ENCODE measurements around the gene DPYSL3.

Gene DPYSL3

GRCh38 chr5:147517383-147517782 is 7.5 kb upstream of the DPYSL3 start:
- DNase-seq: no peak
- Histone ChIP-seq H3F3A (ENCODE audit: insufficient read depth, low read length) (no peaks in the 10 kb centered on the region), H3K27ac (ENCODE audit: low read length) (no peak overlapping the region), H3K79me2 (ENCODE audit: low read length) (no peaks in the 10 kb centered on the region), H3K27me3 (replicated peaks; ENCODE audit: insufficient read depth, low read length) (no peaks in the 10 kb centered on the region), H3K9me3 (replicated peaks; ENCODE audit: insufficient read depth, low read length) (no peaks in the 10 kb centered on the region), H3K4me3 (ENCODE audit: low read length) (no peak overlapping the region), H2AFZ (ENCODE audit: low read length) (no peak overlapping the region), H3K9me2 (replicated peaks; ENCODE audit: insufficient read depth, low read length) (no peaks in the 10 kb centered on the region), H3K4me2 (ENCODE audit: low read depth, low read length) (no peak overlapping the region), H3K4me1 (ENCODE audit: low read length) (no peaks in the 10 kb centered on the region), H3K36me3 (replicated peaks; ENCODE audit: insufficient read depth, low read length) (no peaks in the 10 kb centered on the region), H3K9ac (ENCODE audit: low read length) (no peak overlapping the region), H4K20me1 (ENCODE audit: insufficient read depth, low read length) (no peaks in the 10 kb centered on the region)
- TF ChIP-seq EZH2phosphoT487 (IDR thresholded peaks at IDR 0.05; ENCODE audit: low read length): no peak
- no peak for TF ChIP-seq CTCF (IDR thresholded peaks at IDR 0.05; ENCODE audit: low read length)
- TF ChIP-seq EZH2 (optimal IDR thresholded peaks at IDR 0.05; ENCODE audit: low read depth, low read length): no peak

GRCh38 chr5:147515269-147515668 is 5.4 kb upstream of the DPYSL3 start:
- Histone ChIP-seq H3K9me2 (replicated peaks; ENCODE audit: insufficient read depth, low read length) (no peaks in the 10 kb centered on the region), H3K9ac (ENCODE audit: low read length) (no peak overlapping the region), H3F3A (ENCODE audit: insufficient read depth, low read length) (no peaks in the 10 kb centered on the region), H3K4me1 (ENCODE audit: low read length) (no peaks in the 10 kb centered on the region), H2AFZ (ENCODE audit: low read length) (no peak overlapping the region), H4K20me1 (ENCODE audit: insufficient read depth, low read length) (no peaks in the 10 kb centered on the region), H3K4me2 (ENCODE audit: low read depth, low read length) (no peak overlapping the region), H3K27ac (ENCODE audit: low read length) (no peak overlapping the region), H3K9me3 (replicated peaks; ENCODE audit: insufficient read depth, low read length) (no peaks in the 10 kb centered on the region), H3K27me3 (replicated peaks; ENCODE audit: insufficient read depth, low read length) (no peaks in the 10 kb centered on the region), H3K4me3 (ENCODE audit: low read length) (no peak overlapping the region), H3K79me2 (ENCODE audit: low read length) (no peaks in the 10 kb centered on the region), H3K36me3 (replicated peaks; ENCODE audit: insufficient read depth, low read length) (no peaks in the 10 kb centered on the region)
- TF ChIP-seq CTCF (IDR thresholded peaks at IDR 0.05; ENCODE audit: low read length): no peak
- no peak for TF ChIP-seq EZH2 (optimal IDR thresholded peaks at IDR 0.05; ENCODE audit: low read depth, low read length)
- TF ChIP-seq EZH2phosphoT487 (IDR thresholded peaks at IDR 0.05; ENCODE audit: low read length): no peak
- DNase-seq: no peak

GRCh38 chr5:147512659-147513379 is 3.0 kb upstream of the DPYSL3 start:
- Histone ChIP-seq H3K36me3 (replicated peaks; ENCODE audit: insufficient read depth, low read length) (no peaks in the 10 kb centered on the region), H3K9me2 (replicated peaks; ENCODE audit: insufficient read depth, low read length) (no peaks in the 10 kb centered on the region), H3K4me3 (ENCODE audit: low read length) (no peak overlapping the region), H3K9ac (ENCODE audit: low read length) (no peak overlapping the region), H3F3A (ENCODE audit: insufficient read depth, low read length) (no peaks in the 10 kb centered on the region), H3K27me3 (replicated peaks; ENCODE audit: insufficient read depth, low read length) (no peaks in the 10 kb centered on the region), H3K27ac (ENCODE audit: low read length) (no peak overlapping the region), H4K20me1 (ENCODE audit: insufficient read depth, low read length) (no peaks in the 10 kb centered on the region), H3K79me2 (ENCODE audit: low read length) (no peaks in the 10 kb centered on the region), H2AFZ (ENCODE audit: low read length) (no peak overlapping the region), H3K9me3 (replicated peaks; ENCODE audit: insufficient read depth, low read length) (no peaks in the 10 kb centered on the region), H3K4me2 (ENCODE audit: low read depth, low read length) (no peak overlapping the region), H3K4me1 (ENCODE audit: low read length) (no peaks in the 10 kb centered on the region)
- DNase-seq: no peak
- TF ChIP-seq CTCF (IDR thresholded peaks at IDR 0.05; ENCODE audit: low read length) (no peak), EZH2phosphoT487 (IDR thresholded peaks at IDR 0.05; ENCODE audit: low read length) (no peak), EZH2 (optimal IDR thresholded peaks at IDR 0.05; ENCODE audit: low read depth, low read length) (no peak)
